Right kidney (tissue), 9 donors: Measurements from ENCODE around the gene WWP2.
A peak's percentile ranks its signal among the peaks of the same experiment; 100 is the strongest.
"Not testable (repeated sequence)": the region's sequence is repeated elsewhere in the genome, so short reads cannot be mapped to it uniquely, and the experiment has no call there.

Experiments
- DNase-seq: peaks from one replicate; pipeline ENCODE4 v3.0.0-alpha.2; 2016
- long read RNA-seq, 8 donors: transcript quantifications; one replicate each; lab custom pipeline, GENCODE V29; 2026

WWP2 gene
- long read RNA-seq, donor 1, partial matches to known transcripts: 14 of 14 reads
- long read RNA-seq, donor 1, other reads (novel, unspliced or antisense): 0 of 14 reads
- long read RNA-seq, donor 2, partial matches to known transcripts: 0 of 2 reads
- long read RNA-seq, donor 2, other reads (novel, unspliced or antisense): 0 of 2 reads
- long read RNA-seq, donor 3: 0 reads
- long read RNA-seq, donor 4, partial matches to known transcripts: 81 of 82 reads
- long read RNA-seq, donor 4, other reads (novel, unspliced or antisense): 0 of 82 reads
- long read RNA-seq, donor 5, full-length matches to known transcripts: 3 of 3 reads
- long read RNA-seq, donor 5, partial matches to known transcripts: 0 of 3 reads
- long read RNA-seq, donor 5, other reads (novel, unspliced or antisense): 0 of 3 reads
- long read RNA-seq, donor 6, partial matches to known transcripts: 0 of 1 reads
- long read RNA-seq, donor 6, other reads (novel, unspliced or antisense): 0 of 1 reads
- long read RNA-seq, donor 7: 0 reads
- long read RNA-seq, donor 8, partial matches to known transcripts: 0 of 2 reads
- long read RNA-seq, donor 8, other reads (novel, unspliced or antisense): 0 of 2 reads

DNA sequence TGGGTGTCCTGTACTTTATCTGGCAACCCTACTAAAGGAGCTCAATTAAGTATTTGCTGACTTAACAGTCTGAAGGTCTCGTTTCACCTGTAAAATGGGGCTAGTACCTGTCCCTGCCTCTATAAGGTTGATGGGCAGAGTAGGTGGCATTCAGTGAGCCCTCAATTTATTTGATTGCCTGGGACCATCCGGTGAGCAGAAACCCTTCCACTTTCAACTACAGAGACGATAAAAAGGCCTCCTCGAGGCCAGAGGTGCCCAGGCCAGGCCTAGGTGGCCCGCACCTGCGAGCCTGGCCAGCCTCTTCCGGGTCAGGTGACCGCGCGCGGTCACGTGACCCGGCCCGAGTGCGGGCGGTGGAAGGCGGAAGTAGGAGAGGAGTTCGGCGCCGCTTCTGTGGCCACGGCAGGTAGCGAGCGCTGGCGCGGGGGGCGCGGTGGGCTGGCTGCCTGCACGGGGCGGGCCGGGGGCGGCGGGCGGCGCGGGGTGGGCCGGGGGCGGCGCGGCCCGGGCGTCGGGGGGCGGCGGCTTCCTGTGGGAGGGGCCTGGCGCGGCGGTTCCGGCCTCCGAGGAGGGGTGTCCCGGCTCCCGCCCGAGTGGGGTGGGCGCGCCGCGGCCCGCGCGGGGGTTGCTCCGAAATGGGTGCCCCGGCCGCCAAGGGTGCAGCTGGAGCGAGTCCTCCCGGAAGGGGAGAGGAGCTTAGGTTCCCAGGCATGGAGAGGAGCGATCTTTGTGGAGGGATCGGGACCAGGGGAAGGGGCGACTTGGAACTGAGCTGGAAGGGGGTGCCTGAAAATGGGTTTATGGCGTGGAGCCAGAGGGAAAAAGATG lies at the start of gene WWP2:
Gene WWP2, plus strand, starts transcription at position 350 of the 831 bp plus-strand sequence. CDS start 24,679 bp downstream, outside the sequence.
- DNase-seq: peak; percentile 86

DNA sequence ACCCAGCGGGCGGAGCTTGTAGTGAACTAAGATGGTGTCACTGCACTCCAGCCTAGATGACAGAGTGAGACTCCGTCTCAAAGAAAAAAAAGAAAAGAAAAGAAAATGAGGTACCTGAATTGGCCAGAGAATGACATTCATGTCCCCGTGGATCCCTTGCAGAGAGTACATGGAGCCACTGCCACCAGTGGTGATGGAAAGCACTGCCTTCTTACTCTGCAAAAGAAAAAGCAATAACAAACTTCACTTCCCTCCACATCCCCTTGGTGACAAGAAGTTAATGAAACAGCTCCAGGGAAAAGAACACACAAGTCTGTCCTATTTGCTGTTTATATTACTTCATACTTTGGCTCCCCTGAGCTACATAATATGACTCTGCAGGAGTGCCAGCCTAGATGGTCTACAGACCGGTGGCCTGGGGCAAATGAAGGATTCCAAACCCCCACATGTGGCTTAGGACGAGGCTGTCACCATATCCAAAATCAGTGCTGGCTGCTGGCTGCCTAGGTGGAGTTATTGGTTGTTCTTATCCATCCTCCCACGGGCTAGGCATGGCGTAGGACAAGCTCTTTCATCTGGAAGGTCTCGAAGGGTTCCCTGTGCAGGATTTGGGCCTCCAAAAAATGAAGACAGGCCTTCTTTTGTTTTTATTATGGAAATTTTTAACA lies 49.1 kb upstream of the WWP2 start:
- no peak for DNase-seq

DNA sequence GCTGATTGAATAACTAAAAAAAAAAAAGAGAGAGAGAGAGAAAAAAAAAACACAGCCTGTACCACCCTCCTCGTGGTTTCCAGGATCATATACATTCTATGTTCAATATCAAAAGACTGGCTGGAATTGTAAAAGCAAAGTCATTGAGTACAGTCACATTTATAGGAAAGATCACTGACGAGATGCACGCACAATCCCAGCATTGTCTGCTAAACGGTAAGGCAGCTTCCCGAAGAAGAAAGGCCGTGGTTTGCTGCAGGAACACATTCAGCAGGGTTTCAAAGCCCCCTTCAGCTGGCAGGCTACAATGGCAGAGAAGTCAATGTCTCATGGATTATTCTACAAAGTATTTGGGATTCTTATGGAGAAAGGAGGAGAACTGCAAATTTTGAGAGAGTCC lies 45.1 kb upstream of the WWP2 start:
- no peak for DNase-seq

DNA sequence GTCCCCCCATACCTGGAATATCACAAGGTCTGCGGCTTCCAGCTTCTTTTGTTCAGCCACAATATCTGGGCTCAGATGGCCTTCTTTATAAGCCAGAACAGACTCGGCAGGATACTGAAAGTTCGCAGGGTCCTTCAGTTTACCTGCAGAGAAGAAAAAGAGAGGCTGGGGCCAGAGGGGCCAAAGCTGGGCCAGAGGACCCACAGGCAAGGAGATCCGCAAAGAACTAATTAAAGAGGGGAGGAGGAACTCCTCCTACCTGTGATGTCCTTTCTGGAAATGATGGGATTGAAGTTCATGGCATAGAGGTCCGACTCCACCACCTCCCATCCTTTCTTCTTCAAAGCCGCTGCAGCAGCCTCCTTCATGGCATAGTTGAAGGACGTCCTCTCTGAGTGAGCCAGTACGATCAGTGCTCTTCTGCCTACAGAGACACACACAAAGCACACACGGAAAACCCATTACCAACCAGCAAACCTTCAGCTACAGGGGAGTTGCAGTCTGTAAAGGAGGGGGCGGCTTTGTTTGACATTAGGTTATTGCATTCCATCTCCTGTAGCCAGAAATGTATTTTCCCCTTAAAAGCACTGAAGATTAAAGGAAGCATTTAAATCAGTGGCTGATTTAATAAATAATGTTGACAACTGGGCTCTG lies 43.9 kb upstream of the WWP2 start:
- DNase-seq: no peak

DNA sequence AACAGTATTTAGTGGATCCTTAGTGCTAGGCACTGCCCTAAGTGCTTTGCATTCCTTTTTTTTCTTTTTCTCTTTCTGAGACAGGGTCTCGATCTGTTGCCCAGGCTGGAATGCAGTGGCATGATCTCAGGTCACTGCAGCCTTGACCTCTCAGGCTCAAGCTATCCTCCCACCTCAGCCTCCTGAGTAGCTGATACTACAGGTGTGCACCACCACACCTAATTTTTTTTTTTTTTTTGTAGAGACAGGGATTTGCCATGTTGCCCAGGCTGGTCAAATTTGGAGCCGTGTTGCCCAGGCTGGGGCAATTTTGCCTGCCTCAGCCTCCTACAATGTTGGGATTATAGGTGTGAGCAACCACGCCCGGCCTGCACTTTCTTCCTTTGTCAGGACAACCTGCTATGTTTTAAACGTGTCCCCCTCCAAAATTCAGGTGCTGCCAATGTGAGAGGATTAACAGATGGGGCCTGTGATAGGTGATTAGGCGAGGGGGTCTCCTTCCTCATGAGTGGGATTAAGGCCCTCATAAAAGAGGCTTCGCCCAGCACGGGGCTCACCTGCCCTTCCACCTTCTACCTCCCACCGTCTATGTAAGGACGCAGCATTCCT lies 41.2 kb upstream of the WWP2 start:
- DNase-seq: no peak

DNA sequence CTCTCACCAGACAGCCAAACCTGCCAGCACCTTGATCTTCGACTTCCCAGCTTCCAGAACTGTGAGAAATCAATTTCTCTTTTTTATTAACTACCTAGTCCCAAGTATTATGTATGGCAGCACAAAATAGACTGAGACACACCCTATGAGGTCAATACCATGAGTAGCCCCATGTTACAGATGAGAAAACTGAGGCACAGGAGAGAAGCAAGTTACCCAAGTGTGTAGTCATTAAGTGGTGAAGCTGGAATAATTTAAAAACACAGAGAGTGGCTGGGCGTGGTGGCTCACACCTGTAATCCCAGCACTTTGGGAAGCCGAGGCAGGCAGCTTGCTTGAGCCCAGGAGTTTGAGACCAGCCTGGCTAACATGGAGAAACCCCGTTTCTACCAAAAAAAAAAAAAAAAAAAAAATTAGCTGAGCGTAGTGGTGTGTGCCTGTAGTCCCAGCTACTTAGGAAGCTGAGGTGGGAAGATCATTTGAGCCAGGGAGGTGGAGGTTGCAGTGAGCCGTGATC lies 40.6 kb upstream of the WWP2 start:
- no peak for DNase-seq

DNA sequence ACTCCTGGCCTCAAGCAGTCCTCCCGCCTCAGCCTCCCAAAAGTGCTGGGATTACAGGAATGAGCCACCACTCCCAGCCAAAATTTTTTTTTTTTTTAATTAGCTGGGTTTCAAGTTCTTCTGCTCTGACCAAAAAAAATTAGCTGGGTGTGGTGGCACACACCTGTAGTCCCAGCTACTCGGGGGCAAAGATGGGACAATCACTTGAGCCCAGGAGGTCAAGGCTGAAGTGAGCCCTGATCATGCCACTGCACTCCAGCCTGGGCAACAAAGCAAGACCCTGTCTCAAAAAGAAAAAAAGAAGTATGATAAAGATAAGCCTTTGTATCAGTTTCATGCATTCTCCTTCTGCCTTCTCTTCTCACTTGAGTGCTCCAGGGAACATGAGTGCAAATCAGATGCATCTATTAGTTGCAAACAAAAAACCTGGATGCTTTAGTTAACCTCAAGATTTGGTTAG lies 37.7 kb upstream of the WWP2 start:
- no peak for DNase-seq

DNA sequence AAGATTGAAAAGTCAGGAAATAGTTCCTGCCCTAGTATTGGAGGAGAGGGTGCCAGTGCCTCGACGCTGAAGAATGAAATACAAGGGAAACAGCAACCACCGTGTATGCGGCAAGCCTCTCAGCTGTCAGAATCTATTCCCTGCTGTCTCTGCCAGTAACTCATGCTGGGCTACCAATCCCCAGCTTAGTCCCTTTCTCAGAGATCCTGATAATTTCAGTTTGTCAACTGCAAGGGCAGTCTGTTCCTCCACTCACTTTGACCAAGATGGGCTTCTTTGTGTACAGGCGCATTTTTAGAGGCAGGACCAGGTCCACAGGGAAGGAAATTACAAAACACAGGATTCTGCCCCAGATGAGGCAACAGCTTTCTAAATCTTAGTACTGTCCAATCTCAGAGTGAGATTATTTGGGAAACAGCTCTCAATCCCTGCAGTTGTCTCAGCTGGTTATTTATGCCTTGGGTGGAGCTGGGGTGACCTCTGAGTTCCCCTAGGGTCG lies 37.1 kb upstream of the WWP2 start:
- no peak for DNase-seq

DNA sequence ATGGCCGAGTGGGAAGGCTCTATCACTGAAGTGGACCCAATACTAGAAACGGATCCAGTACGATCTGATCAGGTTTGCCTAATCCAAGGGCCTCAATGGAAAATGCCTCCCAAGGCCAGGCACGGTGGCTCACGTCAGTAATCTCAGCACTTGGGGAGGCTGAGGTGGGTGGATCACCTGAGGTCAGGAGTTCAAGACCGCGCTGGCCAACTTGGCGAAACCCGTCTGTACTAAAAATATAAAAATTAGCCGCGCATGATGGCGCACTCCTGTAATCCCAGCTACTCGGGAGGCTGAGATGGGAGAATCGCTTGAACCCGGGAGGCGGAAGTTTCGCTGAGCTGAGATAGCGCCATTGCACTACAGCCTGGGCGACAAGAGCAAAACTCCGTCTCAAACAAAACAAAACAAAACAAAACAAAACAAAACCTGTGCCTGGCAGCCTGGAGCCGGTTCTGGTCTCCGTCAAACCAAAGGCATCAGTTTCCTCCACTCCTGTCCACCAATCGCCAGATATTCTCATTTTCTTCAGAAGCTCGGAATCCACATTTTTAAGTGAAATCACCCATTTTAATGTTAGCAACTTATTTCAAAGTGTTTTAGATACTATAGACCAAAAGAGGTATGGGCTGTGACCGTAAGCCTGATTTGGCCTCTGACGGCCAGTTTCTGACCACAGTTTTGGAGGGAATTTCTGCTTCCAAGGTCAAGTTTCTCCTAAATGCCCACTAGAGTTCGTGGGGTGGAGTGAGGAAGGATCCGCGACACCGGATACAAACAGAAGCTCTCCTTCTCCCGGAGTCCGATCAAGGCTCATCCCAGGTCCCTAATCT lies 36.4 kb upstream of the WWP2 start:
- DNase-seq: no peak

DNA sequence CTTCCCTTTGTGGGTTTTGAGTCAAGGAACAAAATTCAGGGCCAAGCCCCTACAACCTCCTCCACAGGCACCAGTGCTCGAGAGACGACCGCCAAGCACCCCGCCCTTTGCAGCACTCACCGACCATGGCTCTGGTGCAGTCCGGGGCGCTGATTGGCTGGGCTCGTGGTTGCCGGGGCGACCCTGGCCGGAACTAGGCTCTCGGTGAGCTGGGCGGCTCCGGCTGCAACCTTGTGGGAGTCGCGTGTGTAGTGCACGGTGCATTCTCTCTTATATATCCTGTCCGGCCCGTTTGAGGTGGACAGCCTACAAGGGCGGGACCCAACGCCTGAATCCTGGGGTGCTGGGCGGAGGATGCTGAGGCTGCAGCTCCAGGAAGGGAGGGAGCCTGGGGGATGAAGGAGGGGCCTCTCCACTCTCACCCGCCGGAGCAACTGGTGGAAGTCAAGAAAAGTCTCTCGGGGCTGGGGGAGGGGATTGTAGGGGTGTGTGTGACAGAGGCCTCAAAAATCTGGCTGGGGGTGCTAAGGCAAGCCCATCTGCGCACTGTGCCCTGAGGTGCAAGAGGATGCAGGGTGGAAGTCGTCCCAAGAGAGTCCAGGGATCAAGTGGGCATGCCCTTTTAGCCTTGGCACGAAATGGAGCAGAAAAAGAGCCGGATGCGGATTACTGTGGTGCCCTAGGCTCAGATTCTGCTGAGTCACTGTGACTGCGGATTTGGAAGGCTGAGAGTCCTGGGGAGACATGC lies 35.6 kb upstream of the WWP2 start, which contains the start of gene NQO1:
Gene NQO1, minus strand, starts transcription at position 248 of the 748 bp plus-strand sequence. Its CDS starts 121 bp downstream, at position 127.
- peak; percentile 82 for DNase-seq

DNA sequence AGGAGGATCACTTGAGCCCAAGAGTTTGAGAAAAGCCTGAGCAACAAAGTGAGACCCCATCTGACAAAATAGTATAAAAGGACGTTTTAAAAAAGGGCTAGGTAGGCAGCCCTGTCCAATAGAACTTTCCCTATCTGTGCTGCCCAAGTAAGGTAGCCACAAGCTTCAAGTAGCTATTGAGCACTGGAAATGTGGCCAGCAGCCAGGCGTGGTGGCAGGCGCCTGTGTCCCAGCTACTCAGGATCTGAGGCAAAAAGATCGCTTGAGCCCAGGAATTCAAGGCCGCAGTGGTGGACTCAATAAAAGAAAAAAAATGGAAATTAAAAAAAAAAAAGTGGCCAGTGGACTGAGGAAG lies 34.2 kb upstream of the WWP2 start:
- DNase-seq: no peak

DNA sequence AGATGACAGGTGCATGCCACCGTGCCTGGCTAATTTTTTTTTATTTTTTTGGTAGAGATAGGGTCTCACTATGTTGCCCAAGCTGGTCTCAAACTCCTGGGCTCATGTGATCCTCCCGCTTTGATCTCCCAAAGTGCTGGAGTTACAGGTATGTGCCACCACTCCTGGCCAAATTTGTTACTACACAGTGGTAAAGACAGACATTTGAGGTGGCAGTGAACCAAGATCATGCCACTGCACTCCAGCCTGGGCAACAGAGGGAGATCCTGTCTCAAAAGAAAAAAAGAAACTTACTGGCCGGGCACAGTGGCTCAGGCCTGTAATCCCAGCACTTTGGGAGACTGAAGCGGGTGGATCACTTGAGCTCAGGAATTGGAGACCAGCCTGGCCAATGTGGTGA lies 33.1 kb upstream of the WWP2 start:
- not testable (repeated sequence) for DNase-seq

DNA sequence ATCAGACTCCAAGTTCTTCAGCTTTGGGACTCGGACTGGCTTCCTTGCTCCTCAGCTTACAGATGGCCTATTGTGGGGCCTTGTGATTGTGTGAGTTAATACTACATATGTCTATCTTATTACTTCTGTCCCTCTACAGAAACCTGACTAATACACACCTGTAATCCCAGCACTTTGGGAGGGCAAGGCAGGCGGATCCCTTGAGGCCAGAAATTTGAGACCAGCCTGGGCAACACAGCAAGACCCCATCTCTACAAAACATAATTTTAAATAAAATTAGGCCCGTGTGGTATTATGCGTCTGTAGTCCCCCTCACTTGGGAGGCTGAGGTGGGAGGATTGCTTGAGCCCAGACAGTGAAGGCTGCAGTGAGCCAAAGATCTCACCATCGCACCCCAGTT lies 30.9 kb upstream of the WWP2 start:
- not testable (repeated sequence) for DNase-seq

DNA sequence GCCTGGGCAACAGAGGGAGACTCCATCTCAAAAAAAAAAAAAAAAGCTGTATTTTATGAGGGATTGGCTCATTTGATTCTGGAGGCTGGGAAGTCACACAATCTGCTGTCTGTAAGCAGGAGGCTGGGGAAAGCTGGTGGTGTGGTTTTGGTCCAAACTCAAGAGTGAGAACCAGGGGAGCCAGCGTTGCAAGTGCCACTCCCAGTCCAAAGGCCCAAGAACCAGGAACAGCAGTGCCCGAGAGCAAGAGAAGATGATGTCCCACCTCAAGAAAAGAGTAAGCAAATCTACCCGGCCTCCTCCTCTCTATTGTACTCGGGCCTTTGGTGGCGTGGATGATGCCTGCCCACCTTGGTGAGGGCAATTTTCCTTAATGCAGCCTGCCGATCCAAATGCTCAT lies 30.0 kb upstream of the WWP2 start:
- no peak for DNase-seq

DNA sequence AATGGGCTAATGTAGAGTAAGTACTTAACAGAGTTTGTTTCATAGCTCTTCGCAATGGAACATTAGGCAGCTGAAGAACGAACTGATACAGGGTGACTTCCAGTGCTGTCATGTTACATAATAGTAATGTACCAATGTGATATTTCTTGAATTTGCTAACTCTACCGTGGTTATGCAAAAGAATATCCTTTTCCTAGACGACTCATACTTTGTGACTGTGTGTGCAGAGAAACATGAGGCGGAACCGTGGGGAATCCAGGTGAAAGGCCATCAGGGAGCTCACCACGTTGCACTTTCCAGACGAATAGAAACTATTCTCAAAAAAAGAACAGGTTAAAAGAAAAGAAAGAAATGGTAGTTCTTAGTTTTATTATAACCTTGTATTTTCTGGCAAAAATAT lies 20.6 kb upstream of the WWP2 start:
- no peak for DNase-seq

DNA sequence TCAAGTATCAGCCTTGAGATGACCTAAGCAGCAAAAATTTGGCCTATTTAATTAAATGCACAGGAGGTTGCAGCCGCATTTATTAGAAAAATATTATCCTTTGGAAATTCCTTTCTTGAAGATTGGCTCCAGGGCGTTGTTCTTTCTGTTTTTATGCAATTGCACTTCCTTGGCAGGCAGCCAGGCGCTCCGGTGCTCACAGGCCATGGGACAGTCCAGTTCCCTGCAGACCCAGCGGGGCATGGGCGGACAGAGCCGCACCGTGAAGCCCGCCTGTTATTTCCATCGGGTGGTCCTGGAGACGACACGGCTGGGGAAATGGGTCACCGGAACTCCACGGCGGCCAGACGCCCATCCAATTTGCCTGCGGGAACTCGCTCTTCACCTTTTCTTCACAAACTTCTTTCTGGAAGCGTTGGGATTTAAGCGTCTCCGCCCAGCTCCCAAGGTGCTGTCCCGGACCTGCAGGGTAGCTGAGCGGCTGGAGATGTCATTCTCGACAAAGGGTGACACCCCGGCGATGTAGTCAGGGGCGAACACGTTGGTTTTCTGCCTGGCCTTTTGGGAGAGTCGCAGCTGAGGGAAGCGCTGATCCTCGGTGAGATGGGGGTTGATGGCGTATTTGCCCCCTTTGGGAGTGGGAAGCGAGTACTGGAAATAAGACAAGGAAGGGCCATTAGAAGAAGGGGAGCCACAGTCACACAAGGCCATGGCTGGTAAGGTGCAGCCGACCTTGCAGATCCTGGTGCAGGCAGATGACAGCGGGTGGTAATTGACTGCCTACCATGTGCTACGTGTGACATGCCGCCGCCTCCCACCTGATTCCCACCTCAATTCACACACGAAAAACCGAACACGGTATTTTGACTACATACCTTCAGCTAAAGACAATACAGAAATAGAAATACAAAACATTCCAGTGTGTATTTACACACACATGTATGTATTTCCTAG lies 19.9 kb upstream of the WWP2 start:
- peak; percentile 35 for DNase-seq

DNA sequence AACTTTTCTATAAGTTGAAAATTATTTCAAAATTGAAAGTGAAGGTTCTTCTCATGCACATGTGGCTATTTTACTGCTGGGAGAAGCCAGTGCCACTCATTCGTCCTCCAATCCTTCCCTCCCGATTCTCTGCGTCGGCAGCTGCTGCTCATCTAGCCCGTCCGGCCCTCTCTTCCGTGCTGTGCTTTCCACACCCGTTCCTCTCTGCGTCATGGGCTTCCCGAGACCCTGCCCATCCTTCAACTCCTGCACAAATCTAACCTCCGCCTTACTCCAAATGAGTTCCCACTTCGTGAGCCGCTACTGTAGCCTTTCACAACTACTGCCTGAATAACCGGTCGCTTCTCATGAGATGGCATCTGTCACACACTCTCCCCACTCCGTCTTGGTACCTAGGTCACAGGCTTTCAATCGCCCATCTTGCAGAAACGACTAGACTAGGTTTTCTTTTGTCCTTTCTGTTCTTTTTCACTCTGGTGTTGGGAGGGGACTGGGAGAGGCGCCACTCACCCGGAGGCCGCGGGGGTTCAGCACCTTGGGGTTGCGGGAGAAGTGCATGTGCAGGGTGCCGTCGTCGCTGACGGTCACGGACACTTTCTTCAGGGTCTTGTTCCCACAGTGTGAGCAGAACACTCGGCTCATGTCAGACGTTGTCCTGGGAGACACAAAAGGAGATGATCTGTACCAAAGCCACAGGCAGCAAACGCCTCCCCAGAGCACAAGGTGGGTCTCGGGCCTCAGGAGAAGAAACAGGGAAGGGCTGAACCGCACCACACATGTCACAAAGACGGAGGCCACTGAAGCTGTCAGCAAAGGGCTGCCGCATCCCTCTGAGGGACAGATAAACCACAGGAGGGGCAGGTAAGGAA lies 17.5 kb upstream of the WWP2 start:
- DNase-seq: no peak
